Small intestine (tissue), 7 donors: ENCODE measurements around the gene CD74. TPM values are rescaled to one million over a fixed set of nuclear protein-coding genes. Genes with fewer than 3 reads are reported as not detected.

Source experiments
- DNase-seq, 2 donors: peaks; one replicate each; pipeline versions ENCODE4 v3.0.0 to v3.0.0-alpha.2; 2013
- FAIRE-seq: peaks from 2 replicates; lab custom pipeline; 2012; peaks lifted over from hg19 to GRCh38; lab: Jason Lieb, UNC
- H3K27ac ChIP-seq, 3 donors: one replicate each; pipeline ENCODE4 v1.5.1; 2013; ENCODE audit warnings: low read length in 2 of 3, mild to moderate bottlenecking in 2 of 3, control low read depth in 1 of 3, inconsistent platforms in 1 of 3, low read depth in 1 of 3, moderate library complexity in 1 of 3
- H3K27me3 ChIP-seq, 3 donors: one replicate each; pipeline ENCODE4 v1.6.1; 2013; ENCODE audit warnings: low read length in 3 of 3, inconsistent platforms in 1 of 3; ENCODE audit not compliant: control insufficient read depth in 3 of 3, insufficient read depth in 3 of 3
- H3K36me3 ChIP-seq, 3 donors: one replicate each; pipeline ENCODE4 v1.6.1; 2013; ENCODE audit warnings: low read length in 3 of 3, inconsistent platforms in 1 of 3, low read depth in 1 of 3, mild to moderate bottlenecking in 1 of 3, moderate library complexity in 1 of 3; ENCODE audit not compliant: control insufficient read depth in 3 of 3, insufficient read depth in 2 of 3
- H3K4me1 ChIP-seq, 3 donors: one replicate each; pipeline ENCODE4 v1.6.1; 2013; ENCODE audit warnings: low read length in 2 of 3, inconsistent platforms in 1 of 3, low read depth in 1 of 3, mild to moderate bottlenecking in 1 of 3, moderate library complexity in 1 of 3; ENCODE audit not compliant: control insufficient read depth in 3 of 3, insufficient read depth in 2 of 3
- H3K4me3 ChIP-seq, 3 donors: one replicate each; pipeline ENCODE4 v1.5.1; 2013; ENCODE audit warnings: low read length in 3 of 3, control low read depth in 1 of 3, inconsistent platforms in 1 of 3, low read depth in 1 of 3, mild to moderate bottlenecking in 1 of 3, moderate library complexity in 1 of 3
- H3K9me3 ChIP-seq, 2 donors: one replicate each; pipeline ENCODE4 v1.6.1; 2013; ENCODE audit warnings: low read depth in 1 of 2, low read length in 1 of 2; ENCODE audit not compliant: control insufficient read depth in 2 of 2, insufficient read depth in 1 of 2
- WGBS, 3 donors: extraction: QIAGEN DNeasy Blood & Tissue Kit; methylation state at CpG; one replicate each; pipeline ENCODE4 v1.1.7; 2013; 5-methylcytosine and 5-hydroxymethylcytosine counted together
- polyA plus RNA-seq, 4 donors: library from polyadenylated mRNA; stranded (reverse) in 3 of 4; unstranded in 1 of 4; fragments of 200-250 nt in 3 of 4; fragments of 120-200 nt in 1 of 4; gene quantifications; one replicate each; pipeline versions ENCODE4 v1.2.1 to v1.2.3, GENCODE V29; 2013
- donor health status: healthy with polysubstance abuse.
- donor health status: control.
- donor health status: control.
- donor health status: Bipolar disorder and iron deficiency.
- donor health status: healthy.

The CD74 gene
- polyA plus RNA-seq, 4 donors: 288 to 939 (median 754) TPM

- FAIRE-seq (no peak), DNase-seq (peak in 1 of 2 donors; percentile 14)
- Histone ChIP-seq H3K4me1 (no peaks in the 10 kb centered on the region), H3K27ac (no peak overlapping the region), H3K27me3 (no peaks in the 10 kb centered on the region), H3K9me3 (no peaks in the 10 kb centered on the region), H3K4me3 (no peak overlapping the region), H3K36me3 (peaks cover 7 to 94% (median 30%) of the 10 kb centered on the region in 3 donors)
- WGBS, 3 donors: 64 to 73% (median 68%) methylated on average over 12 of the region's 12 CpGs
Observed at GRCh38 chr5:150398722-150399523, 13.8 kb downstream of the CD74 start.

DNA sequence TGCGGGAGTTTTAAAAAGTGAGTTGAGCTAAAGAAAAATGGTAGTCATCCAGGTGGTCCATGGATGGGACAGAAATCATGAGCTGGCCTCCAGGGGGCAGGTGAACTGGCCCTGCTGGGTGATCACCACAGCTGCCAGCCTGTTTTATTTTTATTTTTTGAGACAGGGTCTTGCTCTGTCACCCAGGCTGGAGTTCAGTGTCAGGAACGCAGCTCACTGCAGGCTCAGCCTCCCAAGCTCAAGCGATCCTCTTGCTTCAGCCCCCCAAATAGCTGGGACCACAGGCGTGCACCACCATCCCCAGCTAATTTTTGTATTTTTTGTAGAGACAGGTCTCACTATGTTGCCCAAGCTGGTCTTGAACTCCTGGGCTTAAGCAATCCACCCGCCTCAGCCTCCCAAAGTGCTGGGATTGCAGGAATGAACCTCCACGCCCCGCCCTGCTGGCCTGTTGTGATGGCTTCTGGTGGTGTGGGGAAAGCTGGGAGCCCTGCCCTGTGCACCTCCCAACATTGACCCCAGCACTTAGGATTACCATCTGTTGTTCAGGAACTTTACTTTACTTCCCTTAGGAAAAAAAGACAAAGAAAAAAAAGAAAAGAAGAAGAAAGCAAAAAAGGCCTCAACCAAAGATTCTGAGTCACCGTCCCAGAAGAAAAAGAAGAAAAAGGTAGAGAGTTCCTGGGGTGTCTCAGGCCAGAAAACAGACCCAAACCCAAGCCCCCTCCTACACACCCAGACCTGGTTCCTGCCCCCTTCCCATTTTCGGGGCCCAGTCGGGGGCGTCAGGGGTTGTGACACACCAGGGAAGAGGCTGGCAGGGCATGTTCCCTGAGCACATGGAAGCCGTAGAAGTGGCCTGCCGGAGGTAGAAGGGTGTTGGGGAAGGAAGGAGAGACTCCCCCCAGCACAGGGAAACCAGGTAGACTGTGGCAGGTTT lies 14.7 kb downstream of the CD74 start:
- FAIRE-seq: no peak
- Histone ChIP-seq H3K4me1 (no peaks in the 10 kb centered on the region), H3K36me3 (peaks cover 10 to 98% (median 32%) of the 10 kb centered on the region in 3 donors), H3K9me3 (no peaks in the 10 kb centered on the region), H3K27ac (no peak overlapping the region), H3K4me3 (no peak overlapping the region), H3K27me3 (no peaks in the 10 kb centered on the region)
- DNase-seq: no peak
- 88 to 95% (median 94%) methylated on average over 13 of the region's 13 CpGs for WGBS, 3 donors

DNA sequence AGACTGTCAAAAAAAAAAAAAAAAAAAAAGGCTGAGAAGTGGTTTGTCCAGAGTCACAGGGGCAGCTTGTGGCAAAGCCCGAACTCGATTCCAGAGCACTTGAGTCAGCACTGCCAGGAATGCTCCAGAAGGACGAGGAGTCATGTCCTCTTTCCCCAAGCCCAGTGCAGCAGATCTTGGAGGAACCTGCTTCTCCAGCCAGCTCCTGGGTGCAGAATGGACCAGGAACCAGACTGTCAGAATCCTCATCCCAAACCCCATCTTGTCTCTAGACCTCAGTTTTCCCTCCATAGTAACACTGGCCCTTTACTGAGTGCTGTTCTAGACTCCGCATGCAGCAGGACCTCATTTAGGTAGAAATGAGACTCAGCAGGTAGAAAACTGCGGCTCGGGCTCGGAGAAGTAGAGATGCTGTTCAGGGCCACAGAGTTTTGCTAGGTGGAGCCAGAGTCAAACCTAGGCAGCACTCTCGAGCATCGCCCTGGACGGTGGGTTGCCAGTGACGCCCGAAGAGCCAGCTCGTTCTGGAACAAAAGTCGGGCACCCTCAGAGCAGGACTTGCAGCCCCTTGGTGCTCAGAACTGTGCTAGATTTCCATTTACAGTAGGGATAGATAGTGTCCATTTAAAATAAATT lies 15.4 kb downstream of the CD74 start:
- H3K4me3 ChIP-seq: no peak overlapping the region
- no peaks in the 10 kb centered on the region for H3K9me3 ChIP-seq
- no peaks in the 10 kb centered on the region for H3K27me3 ChIP-seq
- H3K36me3 ChIP-seq: peaks cover 11 to 98% (median 29%) of the 10 kb centered on the region in 3 donors
- no peak for FAIRE-seq
- no peaks in the 10 kb centered on the region for H3K4me1 ChIP-seq
- WGBS, 3 donors: 93 to 95% (median 94%) methylated on average over 14 of the region's 14 CpGs
- DNase-seq: no peak
- H3K27ac ChIP-seq: no peak overlapping the region

- DNase-seq (no peak), FAIRE-seq (no peak)
- Histone ChIP-seq H3K9me3 (no peaks in the 10 kb centered on the region), H3K27ac (no peak overlapping the region), H3K36me3 (peaks cover 16 to 98% (median 33%) of the 10 kb centered on the region in 3 donors), H3K4me1 (no peaks in the 10 kb centered on the region), H3K27me3 (no peaks in the 10 kb centered on the region), H3K4me3 (no peak overlapping the region)
- WGBS, 3 donors: 95 to 98% (median 96%) methylated on average over 7 of the region's 7 CpGs
Observed at GRCh38 chr5:150396267-150396666, 16.4 kb downstream of the CD74 start.

- no peak for FAIRE-seq
- H3K27me3 ChIP-seq: no peaks in the 10 kb centered on the region
- no peak overlapping the region for H3K4me3 ChIP-seq
- 84 to 96% (median 92%) methylated on average over 2 of the region's 2 CpGs for WGBS, 3 donors
- no peak overlapping the region for H3K27ac ChIP-seq
- H3K36me3 ChIP-seq: peaks cover 19 to 98% (median 30%) of the 10 kb centered on the region in 3 donors
- no peaks in the 10 kb centered on the region for H3K4me1 ChIP-seq
- H3K9me3 ChIP-seq: no peaks in the 10 kb centered on the region
- no peak for DNase-seq
Observed at GRCh38 chr5:150395688-150395975, 17.1 kb downstream of the CD74 start.

DNA sequence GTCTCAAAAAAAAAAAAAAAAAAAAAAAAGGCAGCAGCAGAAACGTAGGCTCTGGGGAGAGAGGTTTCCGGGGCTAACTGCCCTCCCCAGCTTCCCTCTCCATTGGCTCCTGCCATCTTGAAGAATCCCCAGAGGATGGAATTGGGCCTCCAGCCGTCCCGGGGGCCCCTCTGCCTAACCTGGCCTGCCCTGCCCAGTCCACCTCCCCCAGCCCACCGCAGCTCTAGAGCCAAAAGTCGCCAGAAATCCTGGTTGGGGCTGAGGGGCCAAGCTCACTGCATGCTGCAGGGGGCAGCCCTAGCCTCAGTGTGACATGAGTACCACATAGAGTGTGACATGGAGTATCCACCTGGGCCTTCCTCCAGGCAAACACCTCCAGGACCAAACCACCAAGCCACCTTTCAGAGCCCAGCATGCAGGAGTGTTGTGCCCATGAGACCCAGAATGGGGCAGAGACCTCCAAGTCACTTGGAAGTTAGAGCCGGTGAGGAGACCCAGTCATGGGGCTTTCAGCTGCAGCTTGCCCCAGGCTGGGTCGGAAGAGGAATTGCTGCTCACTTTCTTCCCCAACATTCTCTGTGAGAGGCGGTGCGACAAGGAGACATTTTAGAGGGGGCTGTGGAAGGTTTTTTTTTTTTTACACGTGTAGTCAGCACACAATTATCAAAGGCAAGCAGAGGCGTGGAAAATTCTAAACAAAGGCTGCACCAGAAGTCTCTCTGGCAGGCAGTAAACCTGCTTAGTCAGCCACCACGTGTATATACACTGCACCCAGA lies 17.6 kb downstream of the CD74 start:
- H3K9me3 ChIP-seq: no peaks in the 10 kb centered on the region
- no peak overlapping the region for H3K4me3 ChIP-seq
- no peak for FAIRE-seq
- no peak overlapping the region for H3K27ac ChIP-seq
- H3K36me3 ChIP-seq: peaks cover 20 to 98% (median 26%) of the 10 kb centered on the region in 3 donors
- 80 to 84% (median 81%) methylated on average over 11 to 13 of the region's 13 CpGs for WGBS, 3 donors
- no peak for DNase-seq
- no peaks in the 10 kb centered on the region for H3K4me1 ChIP-seq
- no peaks in the 10 kb centered on the region for H3K27me3 ChIP-seq

GRCh38 chr5:150394131-150394530 lies 18.6 kb downstream of the CD74 start:
- 74 to 85% (median 79%) methylated on average over 3 of the region's 3 CpGs for WGBS, 3 donors
- H3K36me3 ChIP-seq: peaks cover 20 to 97% (median 21%) of the 10 kb centered on the region in 3 donors

More at GRCh38 chr5:150394131-150394530, 18.6 kb downstream of the CD74 start:
- H3K27ac ChIP-seq: no peak overlapping the region
- no peak overlapping the region for H3K4me3 ChIP-seq
- H3K4me1 ChIP-seq: no peaks in the 10 kb centered on the region
- no peaks in the 10 kb centered on the region for H3K27me3 ChIP-seq
- no peaks in the 10 kb centered on the region for H3K9me3 ChIP-seq
- FAIRE-seq (no peak), DNase-seq (no peak)
